ENCODE data around the gene TOR4A.

The TOR4A gene

GRCh38 chr9:137253717-137254623, 23.6 kb upstream of the TOR4A start:
- FAIRE-seq, result no peak

- no peak for FAIRE-seq
Measured at GRCh38 chr9:137254624-137255447, 22.7 kb upstream of the TOR4A start, which contains the start of gene NELFB. TSS of gene NELFB (plus strand) at chr9:137255327.

GRCh38 chr9:137255448-137256114, 21.9 kb upstream of the TOR4A start:
- FAIRE-seq, result no peak

- FAIRE-seq, result no peak
Measured at GRCh38 chr9:137256362-137256761, 21.2 kb upstream of the TOR4A start.

DNA sequence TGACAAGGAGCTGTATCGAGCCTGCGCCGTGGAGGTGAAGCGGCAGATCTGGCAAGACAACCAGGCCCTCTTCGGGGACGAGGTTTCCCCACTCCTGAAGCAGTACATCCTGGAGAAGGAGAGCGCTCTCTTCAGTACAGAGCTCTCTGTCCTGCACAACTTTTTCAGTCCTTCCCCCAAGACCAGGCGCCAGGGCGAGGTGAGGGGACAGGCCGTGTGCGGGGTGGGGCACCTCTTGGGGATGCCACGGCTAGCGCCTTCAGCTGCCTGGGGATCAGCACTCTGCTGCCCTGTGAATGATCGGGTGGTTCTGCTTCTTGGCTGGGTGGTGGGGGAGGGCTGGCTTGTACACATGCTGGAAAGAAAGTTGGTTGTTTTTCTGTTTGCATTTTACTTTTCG, 20.7 kb upstream of the TOR4A start:
- no peak for FAIRE-seq

GRCh38 chr9:137262173-137262908, 15.2 kb upstream of the TOR4A start:
- FAIRE-seq, result peak; percentile 78

DNA sequence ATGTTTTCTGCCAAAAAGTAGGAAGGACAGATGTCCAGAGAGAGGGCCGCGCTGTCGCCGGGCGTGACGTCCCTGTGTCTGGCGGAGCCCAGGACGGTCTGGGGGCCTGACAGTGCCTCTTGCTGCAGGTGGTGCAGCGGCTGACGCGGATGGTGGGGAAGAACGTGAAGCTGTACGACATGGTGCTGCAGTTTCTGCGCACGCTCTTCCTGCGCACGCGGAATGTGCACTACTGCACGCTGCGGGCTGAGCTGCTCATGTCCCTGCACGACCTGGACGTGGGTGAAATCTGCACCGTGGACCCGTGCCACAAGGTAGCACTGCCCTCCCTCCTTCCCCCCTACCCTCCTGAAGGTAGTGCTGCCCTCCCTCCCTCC, 14.6 kb upstream of the TOR4A start:
- FAIRE-seq, result no peak

DNA sequence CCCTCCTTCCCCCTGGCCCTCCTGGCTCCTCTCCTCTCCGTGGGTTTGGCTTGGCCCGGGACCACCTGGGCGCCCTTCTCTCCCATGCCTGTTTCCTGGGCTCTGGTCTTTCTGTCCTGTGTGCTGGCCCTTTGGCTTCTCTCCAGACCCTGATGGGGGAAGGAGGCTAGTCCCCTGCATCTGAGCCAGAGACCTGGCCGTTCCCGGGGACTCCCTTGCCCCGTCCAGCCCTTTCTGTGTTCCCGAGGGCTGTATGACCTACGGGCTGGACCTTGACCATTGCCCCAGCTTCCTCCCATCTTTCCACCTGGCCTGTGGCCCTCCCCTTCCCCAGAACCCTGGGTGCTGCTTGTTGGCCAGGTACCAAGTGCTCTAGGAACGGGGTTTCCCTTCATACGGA, 14.0 kb upstream of the TOR4A start:
- FAIRE-seq, result no peak

GRCh38 chr9:137264067-137264466, 13.5 kb upstream of the TOR4A start:
- no peak for FAIRE-seq

GRCh38 chr9:137265496-137266161, 11.9 kb upstream of the TOR4A start:
- FAIRE-seq, result no peak

- no peak for FAIRE-seq
Measured at GRCh38 chr9:137266162-137266527, 11.4 kb upstream of the TOR4A start.

DNA sequence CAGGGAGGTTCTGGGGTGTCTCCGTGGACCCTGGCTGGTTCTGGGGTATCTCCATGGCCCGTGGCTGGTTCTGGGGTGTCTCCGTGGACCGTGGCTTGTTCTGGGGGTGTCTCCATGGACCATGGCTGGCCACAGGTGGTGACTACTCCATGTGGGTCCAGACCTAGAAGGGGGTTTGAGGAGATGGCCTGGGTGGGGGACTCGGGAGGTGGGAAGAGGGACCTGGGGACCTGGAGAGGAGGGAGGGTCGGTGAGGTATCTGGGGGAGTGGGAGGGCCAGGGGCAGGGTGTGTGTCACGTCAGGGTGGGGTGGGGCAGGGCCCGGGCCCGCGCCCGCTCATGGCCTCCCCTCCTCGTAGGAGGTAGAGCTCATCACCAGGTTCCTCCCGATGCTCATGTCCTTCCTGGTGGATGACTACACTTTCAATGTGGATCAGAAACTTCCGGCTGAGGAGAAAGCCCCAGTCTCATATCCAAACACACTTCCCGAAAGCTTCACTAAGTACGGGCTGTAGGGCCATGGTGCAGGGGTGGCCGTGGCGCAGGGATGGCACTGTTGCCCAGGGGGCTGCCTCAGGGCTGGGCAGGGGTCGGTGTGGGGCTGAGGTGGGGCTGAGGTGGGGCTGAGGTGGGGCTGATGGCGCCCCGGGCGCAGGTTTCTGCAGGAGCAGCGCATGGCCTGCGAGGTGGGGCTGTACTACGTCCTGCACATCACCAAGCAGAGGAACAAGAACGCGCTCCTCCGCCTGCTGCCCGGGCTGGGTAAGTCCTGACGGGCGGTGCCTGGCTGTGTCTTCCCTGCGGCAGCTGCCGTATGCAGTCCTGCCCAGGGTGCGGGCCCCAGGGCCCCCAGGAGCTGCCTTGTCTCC, 10.7 kb upstream of the TOR4A start:
- no peak for FAIRE-seq

GRCh38 chr9:137267933-137268355, 9.6 kb upstream of the TOR4A start:
- FAIRE-seq, result no peak

- FAIRE-seq, result no peak
Measured at GRCh38 chr9:137268538-137269201, 8.9 kb upstream of the TOR4A start.

GRCh38 chr9:137269231-137269772, 8.2 kb upstream of the TOR4A start:
- no peak for FAIRE-seq

GRCh38 chr9:137270929-137271695, 6.4 kb upstream of the TOR4A start:
- FAIRE-seq, result no peak

GRCh38 chr9:137271696-137272076, 5.8 kb upstream of the TOR4A start:
- no peak for FAIRE-seq

- no peak for FAIRE-seq
Measured at GRCh38 chr9:137272241-137273094, 5.1 kb upstream of the TOR4A start.
